GM19023 (cell line): ENCODE data around the gene WDR33.

Source experiments
- ATAC-seq: cut with Tn5 transposase; IDR thresholded peaks from one replicate; pipeline ENCODE4 v1.9.1; 2021; ENCODE audit warnings: mild to moderate bottlenecking, moderate library complexity; ENCODE audit not compliant: unreplicated experiment

Gene WDR33

GRCh38 chr2:127700527-127701192 lies 110.3 kb downstream of the WDR33 start:
- ATAC-seq: peak; percentile 30

DNA sequence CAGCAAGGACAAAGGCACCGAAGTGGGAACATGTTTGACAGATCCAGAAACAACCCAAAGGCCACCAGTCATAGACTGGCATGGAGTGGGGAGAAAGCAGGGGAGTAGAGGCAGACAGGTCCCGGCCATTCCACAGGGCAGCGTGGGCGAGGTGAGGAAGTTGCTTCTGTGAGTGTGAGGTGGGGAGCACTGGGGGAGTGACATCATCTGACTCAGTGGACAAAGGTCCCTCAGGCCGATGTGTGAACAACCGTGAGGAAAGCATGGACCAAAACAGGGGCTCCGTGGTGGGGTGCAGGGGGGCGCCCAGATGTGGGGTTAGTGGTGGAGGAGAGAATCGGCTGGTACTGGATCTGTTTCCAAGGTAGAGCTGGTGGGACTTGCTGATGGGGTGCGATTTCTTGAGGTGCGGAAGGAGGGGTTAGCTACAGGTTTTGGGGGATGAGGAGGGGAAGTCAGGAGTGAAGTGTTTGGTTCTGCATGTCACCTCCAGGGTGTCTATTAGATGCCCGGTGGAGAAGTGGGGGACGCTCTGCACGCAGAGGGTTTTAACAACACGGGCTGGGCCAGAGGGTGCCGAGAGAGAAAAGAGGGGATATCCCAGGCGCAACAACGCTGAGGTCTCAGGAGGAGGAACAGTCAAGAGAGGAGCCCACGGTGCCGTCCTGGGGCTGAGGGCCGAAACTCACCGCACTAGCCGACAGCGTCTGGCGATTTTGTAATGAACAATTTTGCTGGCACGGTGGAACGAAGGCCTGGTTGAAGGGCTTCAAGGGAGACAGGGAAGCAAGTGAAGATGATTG lies 112.2 kb downstream of the WDR33 start:
- no peak for ATAC-seq

GRCh38 chr2:127697482-127698180 lies 113.3 kb downstream of the WDR33 start:
- no peak for ATAC-seq

GRCh38 chr2:127695491-127696472 lies 115.2 kb downstream of the WDR33 start:
- ATAC-seq: no peak

GRCh38 chr2:127694986-127695385 lies 116.0 kb downstream of the WDR33 start:
- ATAC-seq: no peak

DNA sequence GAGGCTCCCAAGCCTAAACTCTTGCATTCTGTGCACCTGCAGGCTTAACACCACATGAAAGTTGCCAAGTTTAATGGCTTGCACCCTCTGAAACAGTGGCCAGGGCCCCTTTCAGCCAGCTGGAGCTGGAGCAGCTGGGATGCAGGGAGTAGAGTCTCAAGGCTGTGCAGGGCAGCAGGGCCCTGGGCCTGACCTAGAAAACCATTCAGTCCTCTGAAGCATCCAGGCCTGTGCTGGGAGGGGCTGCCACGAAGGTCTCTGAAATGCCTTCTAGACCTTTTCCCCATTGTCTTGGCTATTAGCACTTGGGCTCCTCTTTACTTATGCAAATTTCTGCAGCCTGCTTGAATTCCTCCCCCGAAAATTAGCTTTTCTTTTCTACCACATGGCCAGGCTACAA lies 120.3 kb downstream of the WDR33 start:
- no peak for ATAC-seq

GRCh38 chr2:127688405-127688804 lies 122.6 kb downstream of the WDR33 start:
- no peak for ATAC-seq

DNA sequence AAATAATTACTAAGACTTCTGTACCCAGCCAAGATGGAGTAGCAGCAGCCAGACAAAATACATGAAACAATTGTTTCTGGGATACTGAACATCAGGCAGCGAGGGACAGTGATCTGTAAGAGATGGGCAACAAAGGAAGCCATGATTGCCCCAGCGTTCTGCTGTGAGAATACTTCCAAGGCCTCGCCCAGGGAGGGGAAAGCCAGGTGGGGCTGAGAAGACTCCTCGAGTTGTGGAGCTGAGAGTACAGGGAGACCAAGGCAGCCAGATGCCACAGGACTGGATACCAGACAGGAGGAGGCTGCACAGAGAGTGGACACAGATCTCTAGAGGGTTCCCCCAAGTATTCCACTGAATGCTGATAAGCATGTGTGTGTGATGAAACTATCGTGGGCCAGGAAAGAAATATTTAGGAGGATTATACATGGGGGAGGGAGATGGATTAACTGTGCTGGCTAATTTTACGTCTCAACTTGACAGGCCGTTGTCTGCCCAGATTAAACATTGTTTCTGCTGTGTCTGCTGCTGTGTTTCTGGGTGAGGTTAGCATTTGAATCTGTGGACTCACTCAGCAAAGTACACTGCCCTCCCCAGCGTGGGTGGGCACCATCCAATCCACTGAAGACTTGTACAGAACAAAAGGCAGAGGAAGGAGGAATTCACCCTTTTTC lies 125.4 kb downstream of the WDR33 start:
- no peak for ATAC-seq

GRCh38 chr2:127683757-127684156 lies 127.2 kb downstream of the WDR33 start:
- ATAC-seq: no peak

GRCh38 chr2:127683056-127683455 lies 127.9 kb downstream of the WDR33 start:
- ATAC-seq: no peak

GRCh38 chr2:127681976-127682857 lies 128.8 kb downstream of the WDR33 start:
- no peak for ATAC-seq

DNA sequence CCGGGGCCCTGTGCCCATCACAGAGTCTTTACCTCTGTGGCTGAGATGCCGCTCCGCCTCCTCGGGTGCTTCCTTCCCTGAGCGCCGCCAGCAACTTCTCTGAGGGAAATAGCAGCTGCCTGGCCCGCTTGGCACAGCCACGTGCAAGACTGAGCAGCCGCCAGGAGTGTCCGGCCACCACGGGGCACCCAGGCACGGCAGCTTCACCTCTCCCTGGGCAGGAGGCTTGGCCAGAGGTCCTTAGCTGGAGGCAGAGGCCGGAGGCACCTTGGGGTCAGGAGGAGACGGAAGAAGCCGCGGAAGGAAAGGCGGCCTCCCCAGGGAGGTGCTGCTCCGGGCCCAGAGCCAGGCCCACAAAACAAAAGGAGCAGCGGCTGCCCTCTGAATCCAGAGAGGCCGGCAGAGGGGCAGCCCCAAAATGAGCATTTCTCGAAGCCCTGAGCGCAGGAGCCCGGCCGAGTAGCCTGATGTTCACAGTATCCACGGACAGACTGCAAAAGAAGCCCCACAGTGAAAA lies 129.6 kb downstream of the WDR33 start:
- no peak for ATAC-seq

DNA sequence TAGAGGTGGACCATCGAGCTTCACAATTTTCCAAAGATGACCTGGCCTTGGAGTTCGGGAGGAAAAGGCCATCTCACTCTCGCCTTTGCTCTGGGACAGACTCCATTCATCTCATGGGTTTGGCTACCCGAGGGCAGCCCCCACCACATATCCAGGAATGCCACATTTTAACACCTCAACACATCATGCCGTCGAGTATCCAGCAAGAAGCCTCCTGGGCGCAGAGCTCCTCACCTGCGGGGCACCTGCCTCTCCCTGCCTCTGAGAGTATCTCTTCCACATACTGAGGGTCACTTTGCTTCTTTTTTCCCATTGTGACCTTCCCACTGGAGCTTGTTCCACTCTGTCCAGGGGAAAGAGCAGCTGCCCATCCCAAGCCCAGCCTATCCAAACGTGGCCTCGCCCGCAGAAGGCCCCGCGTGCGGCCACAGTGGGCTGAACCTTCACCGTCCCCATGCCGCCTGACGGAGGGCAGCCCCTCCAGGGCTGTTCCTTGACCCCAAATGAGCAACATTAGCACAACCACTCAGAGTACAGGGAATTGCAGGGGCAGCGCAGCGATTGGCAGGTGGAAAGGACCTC lies 130.2 kb downstream of the WDR33 start:
- ATAC-seq: no peak

- no peak for ATAC-seq
Measured at GRCh38 chr2:127679680-127680361, 131.2 kb downstream of the WDR33 start.

DNA sequence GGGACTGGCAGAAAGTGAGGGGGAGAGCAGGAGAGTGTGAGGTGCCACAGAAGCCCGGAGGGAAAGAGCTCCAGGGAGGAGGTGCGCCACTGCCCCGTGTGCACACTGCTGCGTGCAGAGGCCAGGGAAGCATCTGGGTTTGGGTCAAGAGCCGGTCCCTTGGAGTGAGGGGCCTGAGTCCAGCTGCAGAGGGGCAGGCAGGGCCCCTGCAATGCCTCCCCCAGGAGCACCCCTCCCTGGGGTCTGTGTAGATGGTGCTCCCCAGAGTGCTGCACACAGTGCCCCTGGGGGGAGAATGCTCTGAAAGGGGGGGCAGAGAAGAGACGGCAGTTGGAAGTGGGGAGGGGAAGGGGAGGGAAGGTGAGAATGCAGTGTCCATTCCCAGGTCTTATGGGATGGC lies 132.0 kb downstream of the WDR33 start:
- ATAC-seq: no peak

DNA sequence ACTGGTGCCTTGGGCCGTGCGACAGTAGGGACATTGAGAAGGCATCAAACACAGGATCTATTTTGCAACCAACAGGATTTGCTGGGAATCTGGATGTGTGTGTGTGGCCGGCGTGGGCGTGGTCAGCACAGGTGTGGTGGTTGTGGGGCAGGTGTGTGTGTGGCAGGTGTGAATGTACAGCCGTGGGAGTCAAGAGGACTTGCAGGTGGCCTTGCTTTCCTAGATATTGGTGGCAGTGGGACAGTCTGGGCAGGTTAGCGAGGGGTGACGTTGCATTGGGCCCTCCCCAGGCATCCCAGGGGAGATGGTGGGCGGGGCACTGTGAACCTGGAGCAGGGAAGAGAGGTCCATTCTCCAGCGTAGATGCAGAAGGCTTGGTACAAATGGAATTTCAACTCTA lies 132.4 kb downstream of the WDR33 start:
- no peak for ATAC-seq

DNA sequence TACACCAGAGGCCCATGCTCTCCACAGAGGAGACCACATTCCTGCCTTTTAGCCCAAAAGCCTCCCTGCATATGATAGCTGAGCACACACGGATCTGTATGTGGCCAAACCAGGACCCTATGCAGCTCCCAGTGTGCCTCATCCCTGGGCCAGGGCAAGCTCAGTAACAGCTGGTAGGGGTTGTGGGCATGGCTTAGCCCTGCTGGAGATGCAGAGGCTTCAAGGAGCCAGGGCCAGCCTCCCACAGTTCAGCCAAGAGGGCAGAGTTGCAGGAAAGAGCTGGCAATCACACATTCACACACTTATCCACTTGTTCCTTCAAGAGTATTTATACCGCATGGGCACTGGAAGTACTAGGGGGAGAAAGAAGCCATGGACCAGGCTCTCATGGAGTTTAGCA lies 134.1 kb downstream of the WDR33 start:
- ATAC-seq: no peak
